HUES6 (cell line): ENCODE results near the gene USO1.
"Not testable (repeated sequence)": the region's sequence is repeated elsewhere in the genome, so short reads cannot be mapped to it uniquely, and the experiment has no call there.

Experiments
- H3K27ac ChIP-seq: 2 replicates; pipeline ENCODE4 v1.7.0; 2013; ENCODE audit warnings: low read depth, mild to moderate bottlenecking, low read length, inconsistent platforms
- H3K27me3 ChIP-seq: 2 replicates; pipeline ENCODE4 v1.6.1; 2013; ENCODE audit warnings: low read length; ENCODE audit not compliant: control insufficient read depth, insufficient read depth
- H3K36me3 ChIP-seq: 2 replicates; pipeline ENCODE4 v1.6.1; 2013; ENCODE audit warnings: low read length; ENCODE audit not compliant: control insufficient read depth, insufficient read depth
- H3K4me1 ChIP-seq: 2 replicates; pipeline ENCODE4 v1.6.1; 2013; ENCODE audit warnings: low read length; ENCODE audit not compliant: control insufficient read depth, insufficient read depth
- H3K4me3 ChIP-seq: 2 replicates; pipeline ENCODE4 v1.5.1; 2013; ENCODE audit warnings: low read depth, low read length
- H3K9ac ChIP-seq: one replicate; pipeline ENCODE4 v1.6.1; 2013; ENCODE audit warnings: mild to moderate bottlenecking, low read length
- H3K9me3 ChIP-seq: 2 replicates; pipeline ENCODE4 v1.6.1; 2013; ENCODE audit warnings: low read depth, low read length; ENCODE audit not compliant: control insufficient read depth, insufficient read depth

The USO1 gene

GRCh38 chr4:75724066-75724866 is at the start of gene USO1:
USO1 (plus strand) TSS chr4:75724577; CDS start chr4:75724820, 243 bp downstream.
- H3K36me3 ChIP-seq = no peaks in the 10 kb centered on the region
- H3K27me3 ChIP-seq = no peaks in the 10 kb centered on the region
- no peaks in the 10 kb centered on the region for H3K9me3 ChIP-seq
- H3K27ac ChIP-seq = peak within 1 kb of the TSS; percentile 89
- H3K4me1 ChIP-seq = peaks cover 22% of the 10 kb centered on the region
- H3K4me3 ChIP-seq = peak within 1 kb of the TSS; percentile 93
- H3K9ac ChIP-seq = peak within 1 kb of the TSS; percentile 93

GRCh38 chr4:75675004-75675531 is 49.3 kb upstream of the USO1 start:
- Histone ChIP-seq H3K9ac (no peak overlapping the region), H3K9me3 (no peaks in the 10 kb centered on the region), H3K4me1 (peaks cover 23% of the 10 kb centered on the region), H3K27me3 (no peaks in the 10 kb centered on the region), H3K4me3 (no peak overlapping the region), H3K36me3 (peaks cover 3% of the 10 kb centered on the region; the same call in 1 of the 2 replicates), H3K27ac (0 out of 2 replicates have a peak overlapping the region, but pooled peaks have one; percentile 24)

GRCh38 chr4:75678473-75678872 is 45.9 kb upstream of the USO1 start:
- Histone ChIP-seq H3K4me3 (no peak overlapping the region), H3K27me3 (no peaks in the 10 kb centered on the region), H3K9ac (no peak overlapping the region)

GRCh38 chr4:75678965-75679364 is 45.4 kb upstream of the USO1 start:
- Histone ChIP-seq H3K9me3 (no peaks in the 10 kb centered on the region), H3K27ac (no peak overlapping the region), H3K27me3 (no peaks in the 10 kb centered on the region), H3K4me3 (no peak overlapping the region), H3K36me3 (peaks cover 3% of the 10 kb centered on the region; the same call in 1 of the 2 replicates), H3K9ac (no peak overlapping the region), H3K4me1 (peaks cover 10% of the 10 kb centered on the region)

More at GRCh38 chr4:75678473-75678872, 45.9 kb upstream of the USO1 start:
- no peak overlapping the region for H3K27ac ChIP-seq
- H3K9me3 ChIP-seq = no peaks in the 10 kb centered on the region
- H3K36me3 ChIP-seq = peaks cover 3% of the 10 kb centered on the region; the same call in 1 of the 2 replicates
- H3K4me1 ChIP-seq = peaks cover 13% of the 10 kb centered on the region

GRCh38 chr4:75679876-75680575 is 44.4 kb upstream of the USO1 start:
- Histone ChIP-seq H3K4me1 (0 out of 2 replicates have a peak, but pooled peaks cover 5% of the 10 kb centered on the region), H3K27me3 (no peaks in the 10 kb centered on the region), H3K36me3 (peaks cover 3% of the 10 kb centered on the region; the same call in 1 of the 2 replicates), H3K4me3 (no peak overlapping the region), H3K9me3 (no peaks in the 10 kb centered on the region), H3K27ac (no peak overlapping the region), H3K9ac (no peak overlapping the region)

- H3K27me3 ChIP-seq = no peaks in the 10 kb centered on the region
- no peaks in the 10 kb centered on the region for H3K4me1 ChIP-seq
- H3K36me3 ChIP-seq = peaks cover 11% of the 10 kb centered on the region; the same call in 1 of the 2 replicates
- no peak overlapping the region for H3K27ac ChIP-seq
- H3K9ac ChIP-seq = no peak overlapping the region
- H3K9me3 ChIP-seq = peaks cover 10% of the 10 kb centered on the region
- no peak overlapping the region for H3K4me3 ChIP-seq
Measured at GRCh38 chr4:75683482-75684155, 40.8 kb upstream of the USO1 start.

- no peaks in the 10 kb centered on the region for H3K27me3 ChIP-seq
- peaks cover 10% of the 10 kb centered on the region for H3K9me3 ChIP-seq
- no peak overlapping the region for H3K4me3 ChIP-seq
- H3K27ac ChIP-seq = no peak overlapping the region
- H3K36me3 ChIP-seq = peaks cover 15% of the 10 kb centered on the region
- no peaks in the 10 kb centered on the region for H3K4me1 ChIP-seq
- no peak overlapping the region for H3K9ac ChIP-seq
Measured at GRCh38 chr4:75685546-75686189, 38.7 kb upstream of the USO1 start.

- Histone ChIP-seq H3K36me3 (peaks cover 21% of the 10 kb centered on the region), H3K4me1 (no peaks in the 10 kb centered on the region), H3K27me3 (no peaks in the 10 kb centered on the region), H3K4me3 (no peak overlapping the region), H3K9ac (no peak overlapping the region), H3K27ac (no peak overlapping the region), H3K9me3 (peaks cover 10% of the 10 kb centered on the region)
Measured at GRCh38 chr4:75686346-75686745, 38.0 kb upstream of the USO1 start.

GRCh38 chr4:75687125-75687524 is 37.3 kb upstream of the USO1 start:
- not testable (repeated sequence) for H3K4me1 ChIP-seq, H3K9ac ChIP-seq, H3K27ac ChIP-seq, H3K9me3 ChIP-seq, H3K27me3 ChIP-seq, H3K4me3 ChIP-seq
- H3K36me3 ChIP-seq = peaks cover 28% of the 10 kb centered on the region

- not testable (repeated sequence) for H3K27me3 ChIP-seq, H3K9me3 ChIP-seq, H3K4me1 ChIP-seq, H3K27ac ChIP-seq, H3K9ac ChIP-seq, H3K4me3 ChIP-seq
- H3K36me3 ChIP-seq = peaks cover 45% of the 10 kb centered on the region
Measured at GRCh38 chr4:75692066-75692465, 32.3 kb upstream of the USO1 start.
